ENCODE results near the gene FCGR2B.
"Not testable (repeated sequence)": the region's sequence is repeated elsewhere in the genome, so short reads cannot be mapped to it uniquely, and the experiment has no call there.

The FCGR2B gene

DNA sequence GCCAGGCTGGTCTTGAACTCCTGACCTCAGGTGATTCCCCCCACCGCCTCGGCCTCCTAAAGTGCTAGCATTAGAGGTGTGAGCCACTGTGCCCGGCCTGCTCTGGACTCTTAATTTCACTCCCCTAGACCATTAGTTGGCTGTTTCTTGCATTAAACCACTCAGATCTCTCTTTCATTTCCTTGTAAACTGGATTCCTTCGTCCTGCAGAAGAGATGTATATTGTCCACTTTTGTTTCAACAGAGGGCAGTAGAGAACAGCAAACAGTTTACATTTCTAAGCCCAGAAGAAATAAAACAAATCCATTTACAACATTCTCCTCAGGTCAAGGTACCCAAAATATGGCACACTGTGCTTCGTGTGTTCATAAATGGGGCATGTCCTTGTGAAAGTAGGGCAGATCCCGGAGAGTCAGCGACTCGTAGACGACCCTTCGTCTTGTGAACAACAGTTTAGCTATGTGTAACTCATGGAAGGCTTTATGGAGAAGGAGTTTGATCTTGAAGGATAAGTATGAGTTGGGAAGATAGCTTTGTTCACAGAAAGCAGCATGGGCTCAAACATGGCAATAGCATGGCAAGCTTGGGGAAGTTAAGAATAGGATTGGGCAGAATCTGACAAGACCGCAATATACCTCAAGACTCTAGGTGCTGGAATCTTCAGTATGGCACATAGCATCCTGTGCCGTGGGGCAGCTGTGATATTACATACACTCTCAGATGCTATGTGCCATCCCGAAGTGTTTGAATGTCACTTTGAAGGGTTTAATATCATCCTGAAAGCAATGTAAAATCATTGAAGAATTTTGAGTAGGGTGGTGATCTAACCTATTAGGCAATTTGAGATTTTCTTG is 15.2 kb upstream of the FCGR2B start:
- Mint-ChIP-seq H3K27me3 (ENCODE audit: low read depth, poor library complexity) (peaks cover 17% of the 10 kb centered on the region), H3K9me3 (peaks cover 11% of the 10 kb centered on the region)
- H3K4me1 Mint-ChIP-seq; H3K4me3 Mint-ChIP-seq; DNase-seq; H3K27ac Mint-ChIP-seq; H3K36me3 Mint-ChIP-seq (ENCODE audit: low read depth): not testable (repeated sequence)
- TF ChIP-seq CTCF (IDR thresholded peaks at IDR 0.05) = peak; percentile 35

GRCh38 chr1:161653541-161653940 is 9.4 kb upstream of the FCGR2B start:
- H3K4me3 Mint-ChIP-seq; H3K4me1 Mint-ChIP-seq; H3K36me3 Mint-ChIP-seq (ENCODE audit: low read depth); DNase-seq; H3K27me3 Mint-ChIP-seq (ENCODE audit: low read depth, poor library complexity); H3K27ac Mint-ChIP-seq: not testable (repeated sequence)
- peaks cover 13% of the 10 kb centered on the region for H3K9me3 Mint-ChIP-seq

GRCh38 chr1:161653971-161654370 is 9.0 kb upstream of the FCGR2B start:
- not testable (repeated sequence) for H3K4me1 Mint-ChIP-seq; H3K4me3 Mint-ChIP-seq; H3K27me3 Mint-ChIP-seq (ENCODE audit: low read depth, poor library complexity); DNase-seq; H3K27ac Mint-ChIP-seq; H3K36me3 Mint-ChIP-seq (ENCODE audit: low read depth)
- peaks cover 13% of the 10 kb centered on the region for H3K9me3 Mint-ChIP-seq

- peaks cover 11% of the 10 kb centered on the region for H3K4me1 Mint-ChIP-seq
- H3K27me3 Mint-ChIP-seq (ENCODE audit: low read depth, poor library complexity); H3K27ac Mint-ChIP-seq; H3K4me3 Mint-ChIP-seq; DNase-seq; H3K36me3 Mint-ChIP-seq (ENCODE audit: low read depth); H3K9me3 Mint-ChIP-seq: not testable (repeated sequence)
Measured at GRCh38 chr1:161658524-161658923, 4.4 kb upstream of the FCGR2B start.

- H3K4me3 Mint-ChIP-seq; H3K27ac Mint-ChIP-seq; H3K4me1 Mint-ChIP-seq; H3K27me3 Mint-ChIP-seq (ENCODE audit: low read depth, poor library complexity); H3K9me3 Mint-ChIP-seq; DNase-seq; H3K36me3 Mint-ChIP-seq (ENCODE audit: low read depth): not testable (repeated sequence)
Measured at GRCh38 chr1:161661660-161662311, 1.2 kb upstream of the FCGR2B start.

DNA sequence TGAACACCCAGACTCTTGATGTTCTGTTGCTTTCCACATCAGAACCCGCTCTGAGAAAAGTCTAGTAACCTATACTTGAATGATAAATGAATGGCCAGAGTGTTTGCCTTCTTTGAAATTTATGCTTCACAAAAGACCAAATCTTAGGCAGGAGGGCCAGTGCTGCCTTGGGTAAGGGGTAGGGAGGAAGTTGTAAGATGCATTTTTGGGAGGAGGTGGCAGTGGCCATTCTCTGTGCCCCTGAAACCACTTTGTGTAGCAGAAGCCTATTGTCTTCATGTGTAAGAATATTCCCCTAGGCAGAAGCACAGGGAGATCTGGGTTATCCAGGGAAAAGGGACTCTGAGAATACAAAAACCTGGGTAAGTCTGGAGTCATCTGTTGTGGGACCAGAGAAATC is 626 bp downstream of the FCGR2B start:
- H3K36me3 Mint-ChIP-seq (ENCODE audit: low read depth); H3K27me3 Mint-ChIP-seq (ENCODE audit: low read depth, poor library complexity); H3K4me1 Mint-ChIP-seq; H3K27ac Mint-ChIP-seq; H3K9me3 Mint-ChIP-seq; H3K4me3 Mint-ChIP-seq; DNase-seq: not testable (repeated sequence)

DNA sequence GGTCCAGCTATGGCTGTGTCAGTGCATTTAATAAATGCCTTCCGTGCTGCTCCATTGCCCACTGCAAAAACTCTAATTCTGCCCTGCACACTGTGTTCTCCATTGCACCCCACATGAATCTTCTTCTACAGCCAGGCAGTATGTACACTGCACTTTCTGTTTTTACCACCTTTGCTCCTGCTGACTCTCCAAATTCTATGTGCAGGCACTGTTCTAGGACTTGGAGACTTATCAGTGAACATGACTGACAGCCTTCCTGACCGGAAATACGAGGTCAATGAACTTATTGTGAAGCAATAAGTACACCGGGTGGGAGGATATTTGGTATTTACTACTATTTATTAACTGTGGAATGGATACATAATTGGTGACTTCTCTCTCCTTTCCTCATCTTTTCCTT is 1.7 kb downstream of the FCGR2B start:
- H3K9me3 Mint-ChIP-seq; H3K36me3 Mint-ChIP-seq (ENCODE audit: low read depth); DNase-seq; H3K27ac Mint-ChIP-seq; H3K27me3 Mint-ChIP-seq (ENCODE audit: low read depth, poor library complexity); H3K4me1 Mint-ChIP-seq; H3K4me3 Mint-ChIP-seq: not testable (repeated sequence)

- not testable (repeated sequence) for H3K9me3 Mint-ChIP-seq; H3K27me3 Mint-ChIP-seq (ENCODE audit: low read depth, poor library complexity)
- H3K27ac Mint-ChIP-seq = peak overlapping the region; percentile 25
Measured at GRCh38 chr1:161671045-161672020, 8.4 kb downstream of the FCGR2B start.

DNA sequence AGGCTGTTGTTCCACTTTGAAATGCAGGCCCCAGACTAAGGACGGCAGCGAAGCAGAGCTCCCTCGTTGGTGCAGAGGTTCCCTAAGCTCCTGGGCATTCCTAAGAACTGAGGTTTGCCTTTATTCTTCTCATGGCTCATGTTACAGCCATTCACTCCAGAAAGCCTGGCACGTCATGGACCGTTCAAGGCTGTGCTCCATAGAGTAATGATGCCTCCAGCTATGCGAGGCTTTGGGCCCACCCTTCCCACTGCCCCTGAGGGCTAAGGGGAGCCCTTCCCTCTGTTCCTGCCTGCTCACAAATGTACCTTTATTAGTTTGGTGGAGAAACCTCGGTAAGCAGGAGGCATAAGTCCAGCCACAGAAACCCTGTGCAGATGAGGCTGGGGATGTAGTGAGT is 10.5 kb downstream of the FCGR2B start:
- not testable (repeated sequence) for H3K27ac Mint-ChIP-seq; H3K9me3 Mint-ChIP-seq; DNase-seq; H3K36me3 Mint-ChIP-seq (ENCODE audit: low read depth); H3K27me3 Mint-ChIP-seq (ENCODE audit: low read depth, poor library complexity); H3K4me3 Mint-ChIP-seq
- peaks cover 46% of the 10 kb centered on the region for H3K4me1 Mint-ChIP-seq

More at GRCh38 chr1:161671045-161672020, 8.4 kb downstream of the FCGR2B start:
- not testable (repeated sequence) for H3K36me3 Mint-ChIP-seq (ENCODE audit: low read depth); H3K4me3 Mint-ChIP-seq; DNase-seq
- peaks cover 30% of the 10 kb centered on the region for H3K4me1 Mint-ChIP-seq

GRCh38 chr1:161674447-161674846 is 11.5 kb downstream of the FCGR2B start:
- not testable (repeated sequence) for DNase-seq; H3K27me3 Mint-ChIP-seq (ENCODE audit: low read depth, poor library complexity); H3K36me3 Mint-ChIP-seq (ENCODE audit: low read depth); H3K27ac Mint-ChIP-seq; H3K4me3 Mint-ChIP-seq; H3K9me3 Mint-ChIP-seq
- H3K4me1 Mint-ChIP-seq = peaks cover 46% of the 10 kb centered on the region

DNA sequence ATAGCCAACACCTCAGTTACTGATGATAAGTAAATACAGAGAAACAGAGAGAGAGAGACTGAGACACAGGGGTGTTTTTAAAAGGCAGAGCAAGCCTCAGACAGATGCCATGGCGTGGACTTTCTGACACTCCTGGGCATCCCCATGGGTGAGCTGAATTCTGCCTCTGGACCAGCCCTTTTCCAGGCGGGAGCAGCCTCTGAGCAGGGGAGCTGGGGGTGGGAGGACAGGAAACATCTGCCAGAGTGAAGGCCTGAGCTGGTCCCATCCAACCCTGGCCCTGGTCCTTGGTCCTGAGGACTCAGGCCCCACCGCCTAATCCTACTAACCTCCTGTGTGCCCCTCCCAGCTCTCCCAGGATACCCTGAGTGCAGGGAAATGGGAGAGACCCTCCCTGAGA is 12.0 kb downstream of the FCGR2B start:
- H3K9me3 Mint-ChIP-seq; H3K4me3 Mint-ChIP-seq; H3K27ac Mint-ChIP-seq; H3K36me3 Mint-ChIP-seq (ENCODE audit: low read depth); H3K27me3 Mint-ChIP-seq (ENCODE audit: low read depth, poor library complexity); DNase-seq: not testable (repeated sequence)
- H3K4me1 Mint-ChIP-seq = peaks cover 46% of the 10 kb centered on the region
